Lung microvascular endothelial cell (primary cell): ENCODE results near the gene EEF1AKMT2. TPM values are rescaled to one million over a fixed set of nuclear protein-coding genes. Genes with fewer than 3 reads are reported as not detected.
"Not testable (repeated sequence)": the region's sequence is repeated elsewhere in the genome, so short reads cannot be mapped to it uniquely, and the experiment has no call there.

Source experiments
- DNase-seq, 2 donors: peaks; one replicate each; pipeline versions ENCODE4 v3.0.0 to v3.0.0-alpha.2; 2010; ENCODE audit warnings: low read depth in 2 of 2
- total RNA-seq: library from RNA; depleted of rRNA; stranded (reverse); fragments of >200 nt; gene quantifications from 2 replicates; pipeline ENCODE4 v1.2.1, GENCODE V29; 2014

Gene EEF1AKMT2
- total RNA-seq, 1 donor from 2014 or later = 7.3 TPM

GRCh38 chr10:124755581-124755980 is 36.1 kb downstream of the EEF1AKMT2 start:
- peak in 1 of 2 donors; percentile 36 for DNase-seq

- no peak for DNase-seq
Observed at GRCh38 chr10:124754227-124754626, 37.5 kb downstream of the EEF1AKMT2 start.

- DNase-seq = no peak
Observed at GRCh38 chr10:124748953-124749645, 42.6 kb downstream of the EEF1AKMT2 start.

- peak in 1 of 2 donors; percentile 23 for DNase-seq
Observed at GRCh38 chr10:124748166-124748565, 43.5 kb downstream of the EEF1AKMT2 start.

- DNase-seq = no peak
Observed at GRCh38 chr10:124747745-124748144, 43.9 kb downstream of the EEF1AKMT2 start.

- DNase-seq = no peak
Observed at GRCh38 chr10:124746992-124747391, 44.7 kb downstream of the EEF1AKMT2 start.

- not testable (repeated sequence) for DNase-seq
Observed at GRCh38 chr10:124746447-124746846, 45.2 kb downstream of the EEF1AKMT2 start.

GRCh38 chr10:124745673-124746072 is 46.0 kb downstream of the EEF1AKMT2 start:
- DNase-seq = peak; percentile 76 to 79

GRCh38 chr10:124745252-124745651 is 46.4 kb downstream of the EEF1AKMT2 start:
- no peak for DNase-seq

GRCh38 chr10:124744102-124745050 is 47.3 kb downstream of the EEF1AKMT2 start, which contains the start of gene FAM53B:
TSS of gene FAM53B (minus strand) at chr10:124744378. CDS start at chr10:124706713, 37,665 bp downstream.
- peak; percentile 83 to 90 for DNase-seq

GRCh38 chr10:124743191-124744101 is 48.2 kb downstream of the EEF1AKMT2 start:
- peak; percentile 40 to 41 for DNase-seq

- peak; percentile 64 to 72 for DNase-seq
Observed at GRCh38 chr10:124742413-124743190, 49.1 kb downstream of the EEF1AKMT2 start.

GRCh38 chr10:124741922-124742412 is 49.7 kb downstream of the EEF1AKMT2 start:
- no peak for DNase-seq

- peak; percentile 79 to 81 for DNase-seq
Observed at GRCh38 chr10:124741281-124741921, 50.3 kb downstream of the EEF1AKMT2 start.

GRCh38 chr10:124740369-124741280 is 51.1 kb downstream of the EEF1AKMT2 start:
- DNase-seq = peak; percentile 36 to 72

- DNase-seq = no peak
Observed at GRCh38 chr10:124739986-124740368, 51.7 kb downstream of the EEF1AKMT2 start.

GRCh38 chr10:124739119-124739921 is 52.4 kb downstream of the EEF1AKMT2 start:
- DNase-seq = no peak

GRCh38 chr10:124738441-124738840 is 53.2 kb downstream of the EEF1AKMT2 start:
- DNase-seq = no peak
